HG03108 (cell line): Measurements from ENCODE around the gene ZNF775.
A peak's percentile ranks its signal among the peaks of the same experiment; 100 is the strongest.

Source experiments
- ATAC-seq: cut with Tn5 transposase; IDR thresholded peaks from one replicate; pipeline ENCODE4 v1.9.1; 2021; ENCODE audit warnings: moderate library complexity; ENCODE audit not compliant: unreplicated experiment

Gene ZNF775

DNA sequence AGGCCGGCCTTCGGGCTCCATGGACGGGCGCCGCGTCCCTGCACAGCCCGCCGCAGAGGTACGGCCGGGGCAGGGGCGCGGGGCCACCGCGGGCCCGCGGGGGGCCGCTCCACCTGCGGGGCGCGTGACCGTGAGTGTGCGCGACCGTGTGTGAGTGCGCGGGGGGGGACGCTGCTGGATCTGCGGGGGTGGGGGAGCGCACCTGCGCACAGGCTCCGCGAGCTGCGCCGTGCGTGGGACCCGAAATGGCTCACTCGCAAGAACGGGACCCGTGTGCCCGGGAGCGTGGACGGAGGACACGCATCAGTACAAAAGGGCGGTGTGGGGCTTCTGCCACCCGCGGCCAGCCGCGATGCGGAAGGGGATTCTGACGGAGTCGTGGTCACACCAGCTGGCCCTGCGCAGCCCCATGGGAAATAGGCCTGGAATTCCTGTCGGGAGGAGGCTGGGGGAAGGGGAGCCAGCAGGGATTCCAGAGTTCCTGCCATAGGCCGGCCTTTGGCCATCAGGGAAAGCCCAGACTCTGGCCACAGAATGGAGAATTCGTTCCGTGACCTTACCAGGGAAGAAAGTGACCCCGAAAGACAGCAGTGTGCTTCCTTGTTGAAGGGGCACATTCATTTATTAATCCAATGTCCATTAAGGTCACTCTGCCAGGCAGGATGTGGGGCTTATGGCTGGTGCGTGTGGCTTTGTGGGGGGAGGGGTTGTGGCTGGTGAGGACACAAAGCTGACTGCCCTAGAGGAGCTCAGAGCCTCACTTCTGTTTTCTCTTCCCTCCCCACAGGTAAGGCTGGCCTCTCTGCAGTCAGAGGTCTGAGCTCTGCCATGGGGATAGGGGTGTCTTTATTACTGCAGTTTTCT is 10.0 kb upstream of the ZNF775 start:
- ATAC-seq: peak; percentile 44

DNA sequence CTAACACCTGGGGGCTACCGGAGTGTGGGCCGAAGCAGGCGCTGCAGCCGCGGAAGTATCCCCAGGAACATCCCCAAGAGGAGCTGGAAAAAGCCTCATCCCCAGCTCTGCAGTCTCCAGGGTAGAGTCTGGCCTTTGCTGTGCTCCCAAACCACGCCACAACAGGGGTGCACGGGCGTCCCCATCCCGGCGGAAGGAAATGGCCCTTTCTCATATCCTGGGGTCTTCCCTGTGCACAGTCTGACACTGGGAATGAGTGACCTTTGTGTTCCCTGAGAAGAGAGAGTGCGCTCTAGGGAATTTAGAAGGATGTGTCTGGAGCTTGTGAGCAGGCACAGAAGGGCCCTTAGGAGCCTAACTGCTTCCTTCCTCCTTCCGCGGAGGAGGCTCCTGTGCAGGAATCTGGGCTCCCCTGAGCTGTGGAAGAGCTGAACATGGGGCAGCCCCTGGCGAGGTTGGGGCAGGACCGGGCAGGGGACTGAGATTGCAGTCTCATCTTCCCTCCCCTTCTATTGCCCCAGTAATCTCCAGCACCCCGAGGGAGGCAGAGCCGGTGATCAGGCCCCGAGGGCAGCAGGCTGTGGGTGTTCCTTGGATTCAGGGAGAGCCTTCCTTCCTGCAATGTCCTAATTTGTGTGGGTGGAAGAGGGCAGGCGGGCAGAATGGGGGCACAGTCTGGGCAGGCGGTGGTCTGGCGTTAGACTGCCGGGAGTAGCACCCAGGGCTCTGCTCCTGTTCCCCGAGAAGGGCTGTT is 9.2 kb upstream of the ZNF775 start:
- ATAC-seq: no peak

DNA sequence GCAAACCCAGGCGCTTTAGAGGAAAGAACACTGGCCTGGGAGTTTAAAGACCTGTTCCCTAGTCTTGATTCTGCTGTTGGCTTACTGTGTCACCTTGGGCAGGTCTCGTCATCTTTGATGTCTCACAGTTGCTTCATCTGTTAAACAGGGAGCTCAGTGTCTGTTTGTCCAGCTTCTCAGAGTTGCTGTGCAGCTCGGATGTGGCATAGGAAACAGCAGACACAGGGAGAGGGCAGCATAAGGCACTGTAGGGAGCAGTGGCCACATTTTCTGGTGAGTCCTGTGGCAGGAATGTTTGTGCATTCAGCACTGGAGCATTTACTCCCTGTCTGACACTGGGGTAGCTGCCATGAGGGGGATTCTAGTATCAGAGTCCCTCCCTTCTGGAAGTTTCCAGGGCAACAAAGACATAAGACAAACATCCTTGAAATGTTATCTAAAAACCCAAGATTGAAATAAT is 8.5 kb upstream of the ZNF775 start:
- no peak for ATAC-seq

DNA sequence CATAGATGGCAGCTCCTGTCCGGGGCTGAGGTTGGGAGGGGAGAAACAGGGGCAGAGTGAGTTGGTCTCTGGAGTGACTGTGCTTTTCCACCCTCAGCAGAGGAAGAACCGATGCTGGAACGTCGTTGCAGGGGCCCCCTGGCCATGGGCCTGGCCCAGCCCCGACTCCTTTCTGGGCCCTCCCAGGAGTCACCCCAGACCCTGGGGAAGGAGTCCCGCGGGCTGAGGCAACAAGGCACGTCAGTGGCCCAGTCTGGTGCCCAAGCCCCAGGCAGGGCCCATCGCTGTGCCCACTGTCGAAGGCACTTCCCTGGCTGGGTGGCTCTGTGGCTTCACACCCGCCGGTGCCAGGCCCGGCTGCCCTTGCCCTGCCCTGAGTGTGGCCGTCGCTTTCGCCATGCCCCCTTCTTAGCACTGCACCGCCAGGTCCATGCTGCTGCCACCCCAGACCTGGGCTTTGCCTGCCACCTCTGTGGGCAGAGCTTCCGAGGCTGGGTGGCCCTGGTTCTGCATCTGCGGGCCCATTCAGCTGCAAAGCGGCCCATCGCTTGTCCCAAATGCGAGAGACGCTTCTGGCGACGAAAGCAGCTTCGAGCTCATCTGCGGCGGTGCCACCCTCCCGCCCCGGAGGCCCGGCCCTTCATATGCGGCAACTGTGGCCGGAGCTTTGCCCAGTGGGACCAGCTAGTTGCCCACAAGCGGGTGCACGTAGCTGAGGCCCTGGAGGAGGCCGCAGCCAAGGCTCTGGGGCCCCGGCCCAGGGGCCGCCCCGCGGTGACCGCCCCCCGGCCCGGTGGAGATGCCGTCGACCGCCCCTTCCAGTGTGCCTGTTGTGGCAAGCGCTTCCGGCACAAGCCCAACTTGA is 7.8 kb upstream of the ZNF775 start:
- ATAC-seq: no peak

DNA sequence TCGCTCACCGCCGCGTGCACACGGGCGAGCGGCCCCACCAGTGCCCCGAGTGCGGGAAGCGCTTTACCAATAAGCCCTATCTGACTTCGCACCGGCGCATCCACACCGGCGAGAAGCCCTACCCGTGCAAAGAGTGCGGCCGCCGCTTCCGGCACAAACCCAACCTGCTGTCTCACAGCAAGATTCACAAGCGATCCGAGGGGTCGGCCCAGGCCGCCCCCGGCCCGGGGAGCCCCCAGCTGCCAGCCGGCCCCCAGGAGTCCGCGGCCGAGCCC is 7.2 kb upstream of the ZNF775 start:
- no peak for ATAC-seq

DNA sequence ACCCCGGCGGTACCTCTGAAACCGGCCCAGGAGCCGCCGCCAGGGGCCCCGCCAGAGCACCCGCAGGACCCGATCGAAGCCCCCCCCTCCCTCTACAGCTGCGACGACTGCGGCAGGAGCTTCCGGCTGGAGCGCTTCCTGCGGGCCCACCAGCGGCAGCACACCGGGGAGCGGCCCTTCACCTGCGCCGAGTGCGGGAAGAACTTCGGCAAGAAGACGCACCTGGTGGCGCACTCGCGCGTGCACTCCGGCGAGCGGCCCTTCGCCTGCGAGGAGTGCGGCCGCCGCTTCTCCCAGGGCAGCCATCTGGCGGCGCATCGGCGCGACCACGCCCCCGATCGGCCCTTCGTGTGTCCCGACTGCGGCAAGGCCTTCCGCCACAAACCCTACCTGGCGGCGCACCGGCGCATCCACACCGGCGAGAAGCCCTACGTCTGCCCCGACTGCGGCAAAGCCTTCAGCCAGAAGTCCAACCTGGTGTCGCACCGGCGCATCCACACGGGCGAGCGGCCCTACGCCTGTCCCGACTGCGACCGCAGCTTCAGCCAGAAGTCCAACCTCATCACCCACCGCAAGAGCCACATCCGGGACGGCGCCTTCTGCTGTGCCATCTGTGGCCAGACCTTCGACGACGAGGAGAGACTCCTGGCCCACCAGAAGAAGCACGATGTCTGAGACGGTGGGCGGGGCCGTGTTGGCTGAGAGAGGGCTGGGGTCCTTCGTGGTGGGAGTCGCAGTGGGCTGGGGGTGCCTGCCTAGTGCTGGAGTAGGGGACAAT is 6.7 kb upstream of the ZNF775 start:
- no peak for ATAC-seq

DNA sequence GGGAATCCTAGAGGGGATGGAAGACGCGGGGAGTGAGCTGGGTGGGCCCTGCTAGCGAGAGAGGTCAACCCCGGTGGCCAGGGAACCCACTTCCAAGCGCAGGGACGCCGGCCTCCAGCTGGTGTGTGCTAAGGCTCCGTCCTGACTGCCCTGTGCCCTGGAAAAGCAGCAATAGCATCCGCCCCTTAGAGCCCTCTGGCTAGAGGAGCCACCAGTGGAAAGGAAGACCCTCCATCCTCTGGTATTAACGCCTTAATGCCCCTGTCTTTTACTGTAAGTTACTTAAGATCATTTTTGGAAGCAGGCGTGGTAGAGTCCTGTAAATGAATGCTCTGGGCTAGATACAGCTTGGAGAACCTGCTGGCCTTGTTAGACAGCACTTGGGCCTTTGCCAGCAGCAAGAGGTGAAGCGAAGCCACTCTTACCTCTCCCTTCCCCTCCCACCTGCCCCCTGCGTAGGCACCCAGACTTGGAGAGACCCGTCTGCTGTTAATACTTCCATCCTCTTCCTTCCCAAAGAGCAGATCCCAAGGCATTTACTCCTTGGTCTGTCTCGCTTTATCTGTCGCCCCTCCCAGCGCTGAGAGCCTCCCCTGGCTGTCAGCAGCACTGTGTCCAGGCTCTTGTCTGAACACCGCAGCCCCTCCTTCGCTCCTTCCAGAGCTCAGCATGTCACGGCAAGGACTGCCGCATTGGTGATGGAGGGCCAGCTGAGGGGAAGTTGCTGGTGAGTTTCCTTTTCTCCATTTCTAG is 5.9 kb upstream of the ZNF775 start:
- no peak for ATAC-seq

DNA sequence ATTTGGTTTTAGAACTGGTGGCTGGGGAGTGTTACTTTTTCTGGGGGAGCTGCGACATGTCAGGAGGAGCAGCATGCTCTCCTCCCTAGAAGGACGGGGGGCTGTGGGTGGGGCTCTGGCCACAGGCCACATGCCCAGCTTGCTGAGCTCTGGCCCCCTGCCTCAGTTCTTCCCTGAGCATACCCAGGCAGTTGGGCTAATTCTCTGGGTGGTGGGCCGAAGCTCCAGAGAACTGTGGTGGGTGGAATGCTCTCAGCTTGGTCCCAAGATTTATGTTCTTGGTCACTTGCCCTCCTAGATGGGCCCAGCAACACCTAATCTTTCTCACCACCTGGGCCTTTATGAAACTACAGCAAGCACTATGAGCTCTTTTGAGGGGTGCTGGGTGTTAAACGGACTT is 5.1 kb upstream of the ZNF775 start:
- ATAC-seq: no peak

DNA sequence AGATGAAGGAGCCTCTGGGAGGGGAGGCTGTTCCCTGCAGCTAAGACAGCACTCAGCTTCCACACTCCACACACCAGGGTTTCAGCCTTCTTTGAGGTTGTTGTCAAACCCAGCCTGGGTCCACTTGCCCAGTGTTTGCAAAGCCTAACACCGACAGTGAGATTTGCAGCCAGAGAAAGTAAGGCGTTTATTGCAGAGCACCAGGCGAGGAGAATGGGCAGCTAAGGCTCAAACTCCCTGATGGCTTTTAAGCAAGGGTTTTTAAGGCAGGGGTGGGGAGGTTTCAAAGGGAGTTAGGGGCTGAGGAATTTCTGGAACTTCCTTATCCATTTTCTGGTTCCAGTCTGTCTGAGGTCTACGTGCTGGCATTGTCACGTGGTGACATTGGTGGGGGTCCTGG is 4.7 kb upstream of the ZNF775 start:
- ATAC-seq: no peak

DNA sequence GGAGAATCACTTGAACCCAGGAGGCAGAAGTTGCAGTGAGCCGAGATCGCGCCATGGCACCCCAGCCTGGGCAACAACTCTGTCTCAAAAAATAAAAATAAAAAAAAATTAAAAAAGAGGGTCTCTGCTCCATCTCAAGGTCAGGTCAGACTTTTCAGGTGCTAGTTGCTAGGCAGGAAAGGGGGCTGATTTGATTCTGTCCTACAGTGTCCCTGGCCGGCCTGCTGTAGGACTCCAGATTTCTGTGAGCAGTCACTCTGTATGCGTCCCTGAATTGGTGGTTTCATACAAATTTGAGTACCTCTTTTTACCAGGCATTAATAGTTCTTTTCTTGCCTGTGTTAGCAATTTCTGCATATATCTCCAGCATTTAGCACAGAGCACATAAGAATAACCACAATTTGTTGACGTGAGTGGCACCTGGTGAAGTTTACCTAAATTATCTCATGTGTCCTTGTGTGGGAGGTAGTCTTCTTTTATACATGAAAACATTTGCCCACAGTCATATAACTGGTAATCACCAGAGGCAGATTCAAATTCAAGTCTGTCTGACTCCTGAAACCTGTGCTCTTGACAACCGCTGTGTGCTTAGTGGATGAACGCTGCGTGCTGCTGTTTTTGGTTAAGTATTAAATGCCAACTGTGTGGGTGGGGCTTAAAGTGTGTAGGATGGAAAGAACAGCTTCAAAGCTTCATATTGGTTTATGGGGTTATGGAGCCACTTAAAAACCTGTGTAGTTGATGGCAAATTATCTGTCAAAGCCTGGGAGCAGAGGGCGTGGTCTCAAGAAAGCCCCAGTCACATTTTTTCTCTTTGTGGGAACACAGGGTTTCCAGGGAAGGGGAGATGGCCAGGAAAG is 3.2 kb upstream of the ZNF775 start:
- ATAC-seq: peak; percentile 17

DNA sequence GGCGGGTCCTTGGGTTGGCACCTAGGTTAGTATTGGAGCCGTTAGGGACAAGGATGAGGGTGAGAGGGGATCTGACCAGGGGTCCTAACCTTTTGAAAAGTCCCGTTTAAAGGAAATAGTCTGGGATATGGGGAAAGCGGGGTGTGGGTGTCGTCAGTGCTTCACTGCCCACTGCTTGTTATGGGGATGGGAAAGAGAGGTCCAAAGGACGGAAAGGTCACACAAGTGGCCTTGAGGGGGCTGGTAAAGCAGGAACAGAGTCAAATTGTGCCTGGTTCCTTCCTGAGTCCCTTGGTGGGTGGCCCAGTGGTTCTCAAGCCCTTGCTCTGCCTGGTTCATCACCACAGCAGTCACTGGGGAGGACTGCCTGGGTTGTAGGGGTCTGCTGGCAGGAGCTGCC is 2.6 kb upstream of the ZNF775 start:
- no peak for ATAC-seq

DNA sequence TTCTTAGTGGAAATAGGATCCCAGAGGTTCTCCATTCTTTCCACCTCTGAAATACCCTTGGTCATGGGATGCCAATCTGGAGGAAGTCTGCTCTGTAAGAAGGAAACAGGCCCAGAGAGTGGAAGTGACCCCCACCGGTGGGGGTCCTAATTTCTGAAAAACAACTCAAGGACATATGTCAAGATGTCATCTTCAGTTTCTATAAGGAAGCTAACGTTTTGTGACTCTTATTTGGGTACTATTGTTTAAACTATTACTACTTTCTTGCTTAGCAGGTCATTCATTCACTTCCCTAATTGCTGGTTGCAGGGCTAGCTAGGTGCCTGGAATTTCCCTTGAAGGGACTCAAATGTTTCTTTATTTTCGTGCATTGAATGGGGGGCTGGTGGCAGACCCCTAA is 1.9 kb upstream of the ZNF775 start:
- ATAC-seq: no peak

DNA sequence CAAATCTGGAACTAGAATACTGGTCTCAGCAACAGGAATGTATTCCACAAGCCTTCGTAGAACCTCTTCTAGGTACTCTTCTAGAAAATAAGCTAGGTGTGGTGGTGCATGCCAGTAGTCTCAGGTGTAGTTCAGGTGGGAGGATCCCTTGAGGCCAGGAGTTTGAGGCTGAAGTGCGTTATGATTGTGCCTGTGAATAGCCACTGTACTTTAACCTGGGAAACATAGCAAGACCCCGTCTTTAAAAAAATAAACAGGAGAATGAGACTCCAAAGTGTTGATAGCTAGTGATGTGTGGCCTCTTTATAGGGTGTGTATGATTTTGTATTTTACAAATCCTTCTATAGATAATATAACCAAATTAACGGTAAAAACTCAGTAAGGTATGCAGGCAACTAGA is 1.5 kb upstream of the ZNF775 start:
- no peak for ATAC-seq

DNA sequence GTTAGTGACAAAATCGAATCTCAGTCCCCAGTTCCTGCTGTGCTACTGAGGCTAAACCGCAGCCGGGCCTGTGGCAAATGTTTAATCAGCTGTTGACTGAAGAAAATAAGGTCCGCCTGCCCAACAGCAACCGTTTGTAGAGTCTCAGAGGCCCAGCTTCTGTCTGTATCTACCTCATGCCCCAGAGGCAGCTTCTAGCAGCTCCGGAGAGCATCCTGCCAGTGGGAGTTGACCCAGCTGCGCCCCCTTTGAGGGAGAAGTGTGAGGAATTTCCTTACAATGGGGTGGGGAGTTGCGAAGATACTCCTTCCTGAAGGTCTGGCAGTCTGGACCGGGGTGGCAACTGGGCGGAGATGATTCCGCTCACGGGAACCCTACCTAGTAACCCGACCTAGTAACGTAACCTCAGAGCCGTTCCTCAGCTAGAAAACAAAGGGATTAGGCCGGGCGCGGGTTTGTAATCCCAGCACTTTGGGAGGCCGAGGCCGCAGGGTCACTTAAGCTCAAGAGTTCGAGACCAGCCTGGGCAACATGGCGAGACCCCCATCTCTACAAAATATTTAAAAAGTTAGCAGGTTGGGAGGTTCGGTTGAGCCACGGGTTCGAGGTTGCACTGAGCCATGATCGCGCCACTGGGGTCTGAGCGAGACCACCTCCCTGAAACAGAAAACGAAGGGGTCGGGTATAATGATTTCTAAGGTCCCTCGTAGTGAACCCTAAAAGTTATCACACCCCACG is 846 bp upstream of the ZNF775 start:
- peak; percentile 15 for ATAC-seq

DNA sequence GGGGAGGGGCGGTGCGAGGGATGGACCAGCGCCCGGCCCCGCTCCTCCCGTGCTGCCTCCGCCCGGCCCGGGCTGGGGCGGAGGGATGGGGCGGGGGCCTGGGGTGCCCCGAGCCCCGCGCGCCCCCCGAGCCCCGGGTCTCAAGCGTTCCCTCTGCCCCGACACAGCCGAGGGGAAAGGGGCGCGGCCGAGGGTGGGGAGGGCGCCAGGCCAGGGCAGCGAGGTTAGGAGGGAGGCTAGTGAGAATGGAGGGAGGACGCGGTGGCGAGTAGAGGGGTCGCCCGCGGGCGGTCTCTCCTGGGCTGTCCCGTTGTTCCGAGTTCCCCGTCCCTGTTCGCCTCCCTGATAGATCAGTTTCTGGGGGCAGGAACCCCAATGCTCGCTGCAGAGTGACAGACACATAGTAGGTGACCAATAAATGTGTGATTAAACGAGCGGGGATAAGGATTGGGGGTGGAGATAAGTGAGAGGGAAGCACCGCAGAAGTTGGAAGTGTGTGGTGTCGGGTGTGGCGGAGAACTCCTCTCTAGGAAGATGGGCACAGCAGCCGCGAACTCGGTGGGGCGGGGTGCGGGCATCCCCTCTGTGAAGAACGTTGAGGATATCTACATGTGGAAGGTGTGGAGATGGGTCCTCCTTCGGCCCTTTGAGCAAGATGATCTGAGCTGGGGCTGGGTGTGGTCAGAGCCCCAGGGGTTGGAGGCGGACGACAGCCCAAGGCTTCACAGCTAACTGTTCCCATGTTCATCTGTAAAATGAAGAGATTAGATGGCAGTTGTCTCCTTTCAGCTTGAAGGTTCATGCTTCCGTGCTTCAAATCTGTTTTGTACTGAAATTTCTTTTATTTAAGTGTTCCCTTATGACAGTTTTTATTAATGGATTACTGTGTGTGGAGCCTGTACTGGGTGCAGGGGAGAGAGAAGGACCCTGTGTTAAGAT is 580 bp downstream of the ZNF775 start:
- no peak for ATAC-seq

DNA sequence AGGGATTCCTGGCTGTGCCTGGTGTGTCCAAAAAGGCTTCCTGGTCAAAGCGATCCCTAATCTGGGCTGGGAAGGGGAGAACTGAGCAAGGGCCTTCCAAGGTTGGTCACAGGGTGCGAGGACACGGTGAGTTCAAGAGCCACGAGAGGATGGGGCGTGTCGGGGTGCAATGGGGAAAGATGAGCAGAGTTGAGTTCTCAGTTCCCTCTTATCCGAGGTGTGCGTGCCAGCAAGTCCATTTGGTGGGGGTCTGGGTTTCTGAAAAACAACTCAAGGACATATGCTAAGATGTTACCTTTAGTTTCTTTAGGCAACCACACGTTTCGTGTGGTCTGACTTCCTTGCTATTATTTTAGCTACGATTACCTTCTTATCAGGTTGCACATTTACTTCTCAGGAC is 1.3 kb downstream of the ZNF775 start:
- ATAC-seq: no peak

DNA sequence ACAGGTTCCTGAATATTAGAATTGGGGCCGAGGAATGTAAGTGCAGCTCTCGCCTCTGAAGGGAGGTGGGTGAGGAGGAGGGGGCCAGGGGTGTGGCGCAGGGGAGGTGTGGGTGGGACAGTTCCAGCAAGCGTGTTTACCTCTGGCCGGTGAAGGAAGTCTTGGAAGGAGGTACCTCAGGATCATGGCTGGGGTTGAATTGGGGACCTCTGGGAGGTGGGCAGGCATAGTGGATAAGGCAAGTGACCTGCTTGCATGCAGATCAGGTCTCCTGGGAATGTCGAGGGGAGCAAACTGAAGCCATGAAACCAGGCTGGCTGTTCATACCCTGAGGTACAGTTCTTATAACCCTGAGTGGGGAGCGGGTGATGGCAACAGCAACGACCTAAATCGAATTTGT is 2.0 kb downstream of the ZNF775 start:
- no peak for ATAC-seq

DNA sequence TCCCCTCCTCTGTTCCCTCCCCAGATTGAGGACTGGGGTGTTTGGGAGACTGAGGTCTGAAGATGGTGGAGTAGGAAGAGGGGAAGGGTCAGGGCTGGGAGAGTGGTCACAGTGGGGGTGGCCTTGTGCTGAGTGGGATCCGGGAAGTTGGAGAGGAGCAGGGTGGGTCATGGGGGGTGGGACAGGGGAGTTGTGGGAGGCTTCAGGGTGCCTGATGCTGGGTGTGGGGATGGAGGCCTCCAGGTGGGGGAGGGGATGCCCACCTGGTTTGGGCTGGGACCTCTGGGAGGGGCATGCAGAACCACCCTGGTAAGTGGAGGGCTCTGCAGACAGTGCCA is 2.6 kb downstream of the ZNF775 start:
- no peak for ATAC-seq
